ENCODE data around the gene CHL1.

- TF ChIP-seq RAD21 (IDR thresholded peaks at IDR 0.05; ENCODE audit: low read depth) (no peak), TAF1 (IDR thresholded peaks at IDR 0.05; ENCODE audit: low read depth) (no peak), MAX (IDR thresholded peaks at IDR 0.05) (no peak), FOXM1 (IDR thresholded peaks at IDR 0.05; ENCODE audit: borderline replicate concordance, low read depth) (no peak), REST (IDR thresholded peaks at IDR 0.05; ENCODE audit: low read depth) (no peak), CEBPB (IDR thresholded peaks at IDR 0.05) (no peak)
Measured at GRCh38 chr3:414063-414462, 217.5 kb downstream of the CHL1 start.

All from Ishikawa (cell line).